Measurements from ENCODE around the gene PACS1.

DNA sequence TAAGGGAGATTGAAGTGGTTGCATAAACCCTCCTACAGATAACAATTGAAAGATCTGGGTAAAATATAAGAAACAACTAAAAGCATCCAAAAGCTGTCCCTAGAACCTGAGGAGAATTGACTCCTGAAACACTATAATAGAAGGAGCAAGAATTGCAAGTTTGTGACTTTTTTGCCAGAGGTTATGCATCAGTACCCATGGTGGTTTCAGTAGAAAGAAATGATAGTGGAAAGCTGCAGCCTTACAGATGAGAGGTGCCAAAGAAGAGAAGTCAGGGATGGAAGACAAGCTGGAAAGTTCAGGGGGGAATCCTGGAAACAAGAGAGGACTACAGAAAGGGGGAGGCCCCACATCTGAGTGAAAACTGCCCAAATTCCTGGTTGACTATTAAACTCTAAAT lies 80.7 kb downstream of the PACS1 start:
- TF ChIP-seq, protein P1, sequence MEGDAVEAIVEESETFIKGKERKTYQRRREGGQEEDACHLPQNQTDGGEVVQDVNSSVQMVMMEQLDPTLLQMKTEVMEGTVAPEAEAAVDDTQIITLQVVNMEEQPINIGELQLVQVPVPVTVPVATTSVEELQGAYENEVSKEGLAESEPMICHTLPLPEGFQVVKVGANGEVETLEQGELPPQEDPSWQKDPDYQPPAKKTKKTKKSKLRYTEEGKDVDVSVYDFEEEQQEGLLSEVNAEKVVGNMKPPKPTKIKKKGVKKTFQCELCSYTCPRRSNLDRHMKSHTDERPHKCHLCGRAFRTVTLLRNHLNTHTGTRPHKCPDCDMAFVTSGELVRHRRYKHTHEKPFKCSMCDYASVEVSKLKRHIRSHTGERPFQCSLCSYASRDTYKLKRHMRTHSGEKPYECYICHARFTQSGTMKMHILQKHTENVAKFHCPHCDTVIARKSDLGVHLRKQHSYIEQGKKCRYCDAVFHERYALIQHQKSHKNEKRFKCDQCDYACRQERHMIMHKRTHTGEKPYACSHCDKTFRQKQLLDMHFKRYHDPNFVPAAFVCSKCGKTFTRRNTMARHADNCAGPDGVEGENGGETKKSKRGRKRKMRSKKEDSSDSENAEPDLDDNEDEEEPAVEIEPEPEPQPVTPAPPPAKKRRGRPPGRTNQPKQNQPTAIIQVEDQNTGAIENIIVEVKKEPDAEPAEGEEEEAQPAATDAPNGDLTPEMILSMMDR (conservative IDR thresholded peaks at IDR 0.05 in 1 of 2, IDR thresholded peaks at IDR 0.05 in 1 of 2; ENCODE audit: low read depth in 1 of 2, low read length in 2 of 2): no peak
- TF ChIP-seq EZH2 (IDR thresholded peaks at IDR 0.05; ENCODE audit: low read length, missing control alignments): no peak

All from fibroblast of lung (primary cell).